Glomerular visceral epithelial cell (primary cell): Measurements from ENCODE around the gene PPL.
"Not testable (repeated sequence)": the region's sequence is repeated elsewhere in the genome, so short reads cannot be mapped to it uniquely, and the experiment has no call there.

Source experiments
- DNase-seq: peaks from one replicate; pipeline ENCODE4 v3.0.0-alpha.2; 2016; ENCODE audit errors: extremely low spot score

The PPL gene

DNA sequence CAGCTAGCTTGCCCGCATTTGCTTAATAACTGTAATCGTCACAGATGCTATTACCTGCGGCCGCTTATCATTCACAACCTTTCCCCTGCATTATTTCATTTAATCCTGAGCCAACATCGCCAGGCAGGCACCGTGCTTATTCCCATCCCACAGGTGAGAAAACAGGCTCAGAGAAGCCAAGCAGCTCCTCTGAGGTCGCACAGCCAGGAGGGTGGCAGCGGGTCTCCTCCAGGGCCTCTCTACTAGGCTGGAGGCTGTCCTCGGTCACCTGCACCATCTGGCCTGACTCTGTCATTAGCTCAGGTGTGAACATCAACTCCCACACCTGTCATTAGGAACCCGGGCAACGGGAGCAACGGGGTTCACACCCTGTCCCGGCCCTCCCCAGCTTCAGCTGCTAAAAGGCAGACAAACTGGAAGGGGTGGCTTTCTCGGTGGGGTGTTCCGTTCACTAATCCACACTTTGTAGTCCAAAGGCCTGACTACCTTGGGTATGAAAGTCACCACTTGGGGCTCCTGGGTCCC lies 3.0 kb downstream of the PPL start:
- no peak for DNase-seq

DNA sequence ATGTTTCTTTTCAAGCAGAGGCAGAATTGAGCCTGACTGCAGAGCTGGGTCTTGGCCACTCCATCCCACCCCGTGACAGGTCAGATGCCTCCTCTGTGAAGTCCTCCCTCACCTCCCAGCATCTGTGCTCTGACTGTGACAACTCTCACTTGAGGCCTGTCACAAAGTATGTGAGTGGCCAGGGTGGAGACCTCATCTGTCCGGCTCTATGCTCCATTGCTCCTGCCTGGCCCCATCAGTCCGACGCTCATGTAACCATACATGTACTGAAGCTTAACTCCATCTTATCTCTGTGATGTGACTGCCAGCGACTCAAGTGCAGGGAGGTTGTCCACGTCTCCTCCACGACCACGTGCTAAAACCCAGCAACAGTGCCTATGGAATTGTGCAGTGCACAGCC lies 3.5 kb downstream of the PPL start:
- no peak for DNase-seq

DNA sequence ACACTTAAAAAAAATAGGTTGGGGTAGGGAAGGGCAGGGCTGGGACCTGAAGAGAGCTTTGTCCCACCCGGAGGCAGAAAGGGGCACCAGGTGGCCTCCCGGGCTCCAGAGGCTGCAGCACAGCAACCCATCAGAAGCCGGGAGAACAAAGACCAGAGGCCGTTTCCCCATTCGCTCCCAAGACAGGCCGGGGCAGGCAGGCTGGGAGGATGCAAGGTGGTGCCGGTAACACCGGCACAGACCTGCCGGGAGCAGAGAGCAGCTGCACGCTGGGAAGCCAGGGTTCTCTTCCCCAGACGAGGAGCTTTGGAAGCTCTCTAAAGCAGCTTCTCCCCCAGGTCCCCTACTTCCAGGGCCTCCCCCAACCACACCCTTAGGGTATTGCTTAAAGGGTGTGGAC lies 5.6 kb downstream of the PPL start:
- no peak for DNase-seq

DNA sequence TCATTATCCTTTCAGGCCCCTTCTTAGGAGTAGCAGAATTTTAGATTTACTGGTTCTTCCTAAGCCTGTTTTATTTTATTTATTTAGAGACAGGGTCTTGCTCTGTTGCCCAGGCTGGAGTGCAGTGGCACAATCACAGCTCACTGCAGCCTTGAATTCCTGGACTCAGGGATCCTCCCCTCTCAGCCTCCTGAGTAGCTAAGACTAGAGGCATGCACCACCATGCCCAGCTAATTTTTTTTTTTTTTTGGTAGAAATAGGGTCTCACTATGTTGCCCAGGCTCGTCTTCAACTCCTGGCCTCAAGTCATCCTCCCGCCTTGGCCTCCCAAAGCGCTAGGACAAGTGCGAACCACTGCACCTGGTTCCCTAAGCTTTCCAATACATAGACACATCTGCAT lies 7.3 kb downstream of the PPL start:
- not testable (repeated sequence) for DNase-seq

DNA sequence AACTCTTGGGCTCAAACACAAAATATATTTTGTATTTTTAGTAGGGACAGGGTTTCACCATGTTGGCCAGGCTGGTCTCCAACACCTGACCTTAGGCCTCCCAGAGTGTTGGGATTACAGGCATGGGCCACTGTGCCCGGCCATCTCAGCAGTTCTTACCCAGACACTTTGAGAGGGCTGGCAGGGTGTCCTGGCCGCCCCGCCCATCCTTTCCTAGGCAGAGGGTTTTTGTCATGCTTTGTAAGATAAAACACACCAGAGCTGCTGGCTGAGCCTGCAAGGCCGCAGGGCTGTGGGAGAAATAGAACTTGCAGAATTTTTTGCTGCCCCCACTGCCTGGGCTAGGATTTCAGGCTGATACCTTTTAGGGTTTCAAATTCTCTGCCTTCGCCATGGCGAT lies 8.7 kb downstream of the PPL start:
- no peak for DNase-seq

DNA sequence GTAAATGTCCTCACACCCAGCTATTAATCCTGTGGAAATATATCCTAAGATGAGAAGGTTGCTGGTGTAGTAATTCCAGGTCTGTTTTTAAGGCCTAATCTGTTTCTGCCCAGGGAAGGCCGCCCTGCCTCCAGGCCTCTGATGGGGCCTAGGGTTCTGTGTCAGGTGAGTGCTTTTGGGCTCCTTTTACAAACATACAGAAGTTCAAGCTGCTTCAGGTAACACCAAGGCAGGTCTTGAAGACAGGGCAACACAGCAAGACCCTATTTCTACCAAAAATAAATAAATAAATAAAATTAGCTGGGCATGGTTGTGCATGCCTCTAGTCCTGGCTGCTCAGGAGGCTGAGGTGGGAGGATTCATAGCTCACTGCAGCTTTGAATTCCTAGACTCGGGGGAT lies 9.3 kb downstream of the PPL start:
- no peak for DNase-seq

DNA sequence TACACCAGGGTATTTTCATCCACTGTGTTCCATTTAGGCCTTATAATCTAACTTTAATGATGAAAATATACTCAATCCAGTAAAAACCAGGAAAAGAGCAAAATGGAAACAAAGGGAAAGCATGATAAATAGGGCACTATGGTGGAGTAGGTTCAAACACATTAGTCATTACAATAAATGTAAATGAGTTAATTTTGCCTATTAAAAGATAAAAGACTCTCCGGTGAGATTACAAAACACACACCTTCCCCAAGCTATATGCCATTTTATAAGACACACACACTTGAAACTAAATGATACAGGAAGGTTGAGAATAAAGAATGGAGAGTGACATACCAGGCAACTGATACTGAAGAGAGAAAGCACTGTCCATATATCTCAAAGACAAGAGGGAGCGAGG lies 10.0 kb downstream of the PPL start:
- no peak for DNase-seq

DNA sequence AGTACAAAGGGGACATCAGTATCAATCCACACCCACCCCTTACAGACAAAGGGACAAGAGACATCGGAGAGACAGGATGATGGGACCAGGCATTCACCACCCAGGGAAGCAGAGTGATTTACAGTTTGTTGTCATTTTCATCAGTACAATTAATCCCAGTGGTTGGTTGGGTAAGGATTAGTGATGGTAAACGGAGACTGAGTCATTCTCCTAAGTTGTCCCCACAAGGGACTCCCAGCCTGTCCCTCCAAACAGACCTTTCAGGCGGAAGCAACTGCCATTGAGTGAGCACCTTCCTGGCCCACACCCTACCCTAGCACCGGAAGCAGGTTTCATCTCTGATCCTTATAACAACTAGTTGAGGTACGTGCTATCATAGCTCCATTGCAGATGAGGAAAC lies 11.2 kb downstream of the PPL start:
- DNase-seq: no peak

DNA sequence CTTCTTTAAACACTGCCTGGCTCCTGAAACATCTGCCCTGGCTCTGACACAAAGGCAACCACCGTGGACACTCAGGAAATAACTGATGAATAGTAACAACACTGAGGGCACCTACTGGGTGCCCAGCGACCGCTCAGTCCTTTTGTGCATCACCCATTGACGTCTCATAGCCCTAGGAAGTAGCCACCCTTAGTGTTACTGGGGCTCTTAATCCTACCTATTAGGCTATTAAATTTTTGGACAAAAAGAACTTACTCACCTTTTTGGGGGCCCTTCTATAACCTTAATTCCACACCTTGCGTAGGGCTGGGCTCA lies 11.7 kb downstream of the PPL start:
- no peak for DNase-seq

DNA sequence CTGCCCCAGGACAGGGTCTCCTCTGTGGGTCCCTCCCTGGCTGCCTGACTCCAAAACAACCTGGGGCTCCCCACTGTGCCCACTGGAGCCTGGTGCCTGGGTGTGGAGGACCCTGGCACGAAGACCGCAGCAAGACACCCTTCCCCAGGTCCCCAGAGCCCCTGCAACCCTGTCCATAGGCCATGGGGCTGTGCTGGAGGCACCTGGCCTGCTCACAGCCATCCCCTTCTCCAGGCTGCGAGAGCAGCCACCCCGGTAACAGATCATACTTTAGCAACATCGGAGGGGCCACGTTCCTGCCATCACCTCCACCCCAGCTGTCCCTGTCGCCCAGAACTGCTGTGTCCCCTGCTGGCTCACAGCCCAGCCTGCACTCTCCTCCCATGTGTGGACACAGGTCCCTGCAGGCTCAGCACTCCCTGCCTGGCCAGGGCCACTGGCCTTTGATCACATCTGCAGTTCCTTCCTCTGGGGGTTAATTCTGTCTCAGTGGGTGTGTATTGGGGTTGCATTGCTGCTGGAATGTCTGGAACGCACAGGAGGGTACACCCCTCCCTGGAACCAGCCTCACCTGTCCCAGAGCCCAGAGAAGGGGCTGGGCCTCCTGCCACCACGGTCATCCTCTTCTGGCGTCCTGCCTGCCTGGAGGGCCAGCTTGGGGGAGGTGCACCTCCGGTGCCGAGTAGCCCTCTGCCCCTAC lies 12.2 kb downstream of the PPL start:
- DNase-seq: no peak

DNA sequence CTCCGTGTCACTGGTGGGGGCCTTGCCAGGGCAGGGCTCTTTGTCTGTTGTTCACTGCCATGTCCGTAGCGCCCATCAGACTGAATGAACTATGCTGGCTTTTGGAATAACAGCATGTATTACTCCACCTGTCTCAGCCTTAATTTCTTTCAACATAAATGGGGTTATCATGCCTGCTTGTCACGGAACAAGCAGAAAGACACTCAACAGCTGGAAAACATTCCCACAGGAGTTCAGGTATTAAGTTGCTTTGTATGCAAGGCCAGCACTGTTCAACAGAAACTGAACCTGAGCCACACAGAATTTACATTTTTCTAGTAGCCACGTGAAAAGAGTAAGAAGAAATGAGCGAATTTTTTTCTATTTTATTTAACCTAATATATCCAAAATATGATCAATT lies 13.1 kb downstream of the PPL start:
- DNase-seq: no peak

DNA sequence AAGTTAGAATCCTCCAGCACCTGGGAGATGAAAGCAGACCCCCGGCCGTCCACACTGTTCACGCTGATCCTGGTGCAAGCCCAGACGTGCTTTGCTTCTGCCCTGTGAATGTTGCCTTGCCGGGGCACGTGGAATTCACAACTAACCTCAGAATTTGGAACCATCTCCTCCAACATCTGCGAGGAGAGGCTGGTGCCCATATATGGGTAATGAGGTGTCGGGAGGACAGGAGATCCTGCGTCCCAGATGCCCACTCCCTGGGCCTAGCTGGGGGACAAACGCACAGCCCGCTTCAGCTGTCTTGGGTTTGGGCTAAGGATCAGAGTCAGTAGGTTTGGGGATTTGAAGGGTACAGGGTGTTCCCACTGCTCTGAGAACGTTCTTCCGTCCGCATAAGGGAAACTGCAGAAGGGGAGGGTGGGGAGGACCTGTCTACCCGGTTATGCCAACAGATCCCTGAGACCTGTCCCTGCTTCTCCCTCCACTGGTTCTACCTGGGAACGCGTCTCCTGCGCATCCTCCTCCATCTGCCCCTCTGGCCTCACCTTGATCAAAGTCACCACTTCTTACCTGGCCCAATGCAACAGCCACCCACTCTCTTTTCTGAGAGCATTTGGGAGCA lies 14.1 kb downstream of the PPL start:
- no peak for DNase-seq

DNA sequence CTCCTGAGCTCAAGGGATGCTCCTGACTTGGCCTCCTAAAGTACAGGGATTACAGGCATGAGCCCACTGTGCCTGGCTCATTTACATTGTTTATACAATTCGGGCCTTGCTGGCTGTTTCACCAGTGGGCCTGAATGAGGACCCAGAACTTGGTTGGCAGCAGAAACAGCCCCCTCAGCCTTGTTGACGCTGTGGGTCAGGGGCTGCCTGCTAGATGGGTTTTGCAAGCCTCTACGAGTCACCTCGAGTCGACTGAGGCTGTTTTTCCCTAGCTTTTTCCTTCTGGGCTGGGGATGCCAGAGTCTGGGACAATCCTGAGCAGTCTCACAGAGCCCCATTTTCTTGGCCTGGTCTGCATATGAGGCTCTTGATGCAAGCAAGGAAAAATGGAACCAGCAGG lies 16.1 kb downstream of the PPL start:
- DNase-seq: no peak

DNA sequence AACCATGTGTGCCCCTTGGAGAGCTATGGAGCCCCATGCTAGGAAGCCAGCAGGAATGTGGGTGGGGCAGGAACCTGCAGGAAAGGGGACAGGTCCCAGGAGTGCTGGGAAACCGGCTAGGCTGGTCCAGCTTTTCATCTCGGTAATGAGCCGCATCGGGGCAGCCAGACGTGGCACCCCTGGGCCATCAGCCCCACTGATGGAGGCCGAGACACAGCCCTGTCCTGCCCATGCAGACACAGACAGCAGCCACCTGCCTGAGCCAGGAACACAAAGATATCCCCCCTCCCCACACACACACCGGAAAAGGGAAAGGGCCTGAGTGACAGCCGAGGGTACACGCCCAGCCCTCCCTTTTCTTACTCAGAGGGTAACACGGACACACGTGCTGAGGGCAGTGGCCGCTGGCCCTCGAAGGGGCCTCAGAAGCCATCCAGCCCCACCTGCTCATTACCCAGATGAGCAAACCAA lies 18.1 kb downstream of the PPL start:
- no peak for DNase-seq

DNA sequence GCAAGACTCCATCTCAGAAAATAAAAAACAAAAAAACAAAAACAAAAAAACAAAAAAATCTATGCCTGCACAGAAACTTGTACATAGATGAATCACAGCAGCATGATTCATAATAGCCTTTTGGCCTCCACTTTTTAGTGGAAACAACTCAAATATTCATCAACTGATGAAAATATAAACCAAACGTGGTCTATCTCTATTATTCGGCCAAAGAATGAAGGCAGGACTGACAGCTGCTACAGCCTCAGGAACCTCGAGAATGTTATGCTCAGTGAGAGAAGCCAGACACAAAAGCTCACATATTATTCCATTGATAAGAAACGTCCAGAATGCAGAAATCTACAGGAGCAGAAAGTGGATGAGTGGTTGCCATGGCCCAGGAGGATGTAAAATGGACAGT lies 19.8 kb downstream of the PPL start:
- no peak for DNase-seq

DNA sequence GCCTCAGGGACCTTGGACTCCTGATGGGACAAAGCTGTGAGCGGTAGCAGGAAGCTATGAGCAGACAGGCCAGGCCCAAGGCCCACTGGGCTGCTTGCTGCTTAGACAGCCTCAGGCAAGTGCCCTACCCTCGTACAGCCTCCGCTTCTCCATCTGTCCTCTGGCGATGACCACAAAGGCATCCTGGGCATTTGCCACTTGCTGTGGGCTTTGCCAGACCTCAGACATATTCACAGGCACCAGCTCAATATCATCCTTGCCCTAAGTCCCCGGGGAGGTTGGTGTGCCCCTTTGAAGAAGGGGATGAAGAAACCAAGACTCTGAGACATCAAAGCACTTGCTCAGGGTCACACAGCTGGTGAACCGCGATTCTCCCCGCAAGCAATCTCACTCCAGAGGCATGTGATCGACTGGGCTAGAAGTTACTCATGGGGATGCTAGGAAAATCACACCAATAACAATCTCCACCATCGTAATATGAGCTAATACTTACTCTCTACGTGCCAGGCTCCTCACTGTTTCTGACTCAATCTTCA lies 21.7 kb downstream of the PPL start:
- DNase-seq: peak; percentile 81

DNA sequence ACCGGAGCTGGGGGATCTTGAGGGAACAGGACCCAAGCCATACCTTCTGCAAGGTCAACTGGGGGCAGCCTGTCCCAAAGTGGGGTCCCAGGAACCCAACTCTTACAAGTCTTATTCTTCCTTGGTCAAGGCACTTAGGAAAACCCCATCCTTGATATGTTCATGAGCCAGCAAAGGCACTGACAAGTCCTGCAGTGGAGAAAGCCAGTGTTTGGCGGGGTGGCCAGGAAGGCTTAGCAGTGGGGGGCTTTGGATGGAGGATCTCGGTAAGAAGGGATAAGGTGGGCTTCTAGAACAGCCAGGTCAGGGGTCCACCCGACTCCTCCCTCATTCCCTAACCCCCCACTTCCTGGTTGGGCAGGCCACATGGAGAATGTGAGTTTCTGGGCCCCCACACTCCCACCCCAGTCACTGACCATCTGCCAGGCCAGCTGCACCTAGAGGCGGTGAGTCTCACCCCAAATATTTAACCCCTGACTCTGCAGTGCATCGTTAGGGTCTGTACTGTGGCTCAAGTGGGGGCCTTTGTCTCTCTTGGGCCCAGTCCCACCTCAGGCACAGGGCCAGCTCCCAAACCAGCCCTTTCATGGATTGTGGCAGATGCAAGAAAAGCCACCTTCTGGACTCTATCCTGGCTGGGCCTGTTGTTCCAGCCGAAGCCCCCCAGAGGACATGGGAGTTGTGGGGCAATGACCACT lies 22.3 kb downstream of the PPL start:
- DNase-seq: no peak

DNA sequence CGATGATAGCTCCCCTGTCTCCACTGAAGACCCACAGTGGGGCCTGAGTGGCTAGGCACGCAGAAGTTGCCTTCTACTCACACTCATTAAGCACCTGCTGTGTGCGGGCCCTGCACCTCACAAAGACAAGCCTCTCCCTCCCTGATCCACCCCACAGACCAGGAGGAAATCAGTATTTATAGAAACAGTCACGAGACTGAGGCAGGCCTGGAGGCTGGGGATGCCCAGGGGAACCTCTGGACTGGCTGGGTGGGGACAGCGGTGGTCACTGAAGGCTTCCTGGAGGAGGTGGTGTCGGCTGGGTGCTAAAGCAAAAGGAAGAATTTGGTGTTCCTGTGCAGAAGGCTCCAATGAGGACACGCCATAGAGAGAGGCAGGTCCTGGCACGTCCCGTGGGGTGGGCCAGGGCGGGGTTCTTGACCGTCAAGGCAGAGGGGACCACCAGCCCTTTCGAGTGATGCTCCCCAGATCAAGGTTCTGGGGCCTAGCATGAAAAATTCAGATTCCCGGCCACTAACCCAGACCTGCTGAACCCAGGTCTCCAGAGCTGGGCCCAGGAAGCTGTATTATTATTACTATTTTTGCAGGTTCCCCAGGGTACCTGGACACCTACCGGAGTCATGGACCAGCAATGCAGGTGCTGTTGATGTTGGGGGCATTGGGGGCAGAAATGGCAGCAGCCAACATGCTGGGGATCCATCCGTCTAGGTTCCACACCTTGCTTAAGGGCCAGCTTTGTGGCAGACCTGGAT lies 23.0 kb downstream of the PPL start:
- DNase-seq: no peak

DNA sequence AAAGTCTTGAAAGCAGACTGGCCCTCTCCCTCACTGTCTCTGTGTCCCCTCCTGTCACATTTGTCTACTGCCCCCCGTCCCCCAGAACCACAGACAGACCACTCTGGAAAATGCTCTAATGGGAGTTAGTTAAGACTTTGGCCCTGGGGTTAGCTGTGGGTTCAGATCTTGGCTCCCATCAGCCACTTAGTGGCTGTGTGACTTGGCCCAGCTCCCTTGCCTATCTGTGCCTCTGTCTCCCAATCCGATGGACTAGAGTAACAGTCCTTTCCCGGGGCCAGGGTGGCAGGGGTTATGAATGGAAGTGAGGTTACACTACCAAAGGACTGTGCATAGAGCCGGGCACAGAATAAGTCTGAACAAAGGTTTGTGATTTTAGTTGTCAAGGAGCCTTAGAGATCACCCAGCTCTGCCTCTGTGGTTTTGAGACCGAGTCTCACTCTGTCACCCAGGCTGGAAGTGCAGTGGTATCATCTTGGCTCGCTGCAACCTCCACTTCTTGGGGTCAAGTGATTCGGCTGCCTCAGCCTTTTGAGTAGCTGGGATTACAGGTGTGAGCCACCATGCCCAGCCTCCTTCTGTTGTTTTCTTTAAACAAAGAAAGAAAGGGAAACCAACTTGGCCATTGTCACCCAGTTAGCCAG lies 23.7 kb downstream of the PPL start:
- no peak for DNase-seq

DNA sequence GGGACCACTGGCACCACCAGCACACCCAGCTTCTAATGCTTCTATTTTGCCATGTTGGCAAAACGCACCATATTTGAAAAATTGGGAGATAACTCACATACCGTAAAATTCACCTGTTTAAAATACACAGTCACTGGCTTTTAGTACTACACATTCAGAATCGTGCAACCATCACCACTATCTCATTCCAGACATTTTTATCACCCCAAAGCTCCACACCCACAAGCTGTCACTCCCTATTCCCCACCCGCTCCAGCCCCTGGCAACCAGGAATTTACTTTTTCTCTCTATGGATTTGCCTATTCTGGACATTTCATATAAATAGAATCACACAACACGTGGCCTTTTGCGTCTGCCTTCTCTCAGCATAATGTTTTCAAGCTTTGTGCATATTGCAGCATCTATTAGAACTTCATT lies 25.0 kb downstream of the PPL start:
- no peak for DNase-seq

DNA sequence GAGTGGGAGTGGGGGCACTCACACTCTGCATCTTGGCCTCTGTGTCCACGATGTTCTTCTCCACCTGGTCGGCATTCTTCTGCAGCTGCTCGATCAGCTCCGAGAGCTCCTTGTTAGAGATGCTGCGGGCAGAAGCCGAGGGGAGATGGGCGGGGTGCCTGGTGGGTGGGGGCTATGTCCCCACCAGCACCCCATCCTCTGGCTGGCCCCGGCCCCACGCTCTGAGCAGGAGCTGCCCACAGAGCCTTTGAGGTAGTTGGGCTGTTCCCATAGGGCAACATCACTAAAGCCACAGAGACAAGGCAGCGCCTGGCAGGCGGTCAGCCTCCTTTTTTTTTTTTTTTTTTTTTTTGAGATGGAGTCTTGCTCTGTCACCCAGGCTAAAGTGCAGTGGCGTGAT lies 26.1 kb downstream of the PPL start:
- no peak for DNase-seq

DNA sequence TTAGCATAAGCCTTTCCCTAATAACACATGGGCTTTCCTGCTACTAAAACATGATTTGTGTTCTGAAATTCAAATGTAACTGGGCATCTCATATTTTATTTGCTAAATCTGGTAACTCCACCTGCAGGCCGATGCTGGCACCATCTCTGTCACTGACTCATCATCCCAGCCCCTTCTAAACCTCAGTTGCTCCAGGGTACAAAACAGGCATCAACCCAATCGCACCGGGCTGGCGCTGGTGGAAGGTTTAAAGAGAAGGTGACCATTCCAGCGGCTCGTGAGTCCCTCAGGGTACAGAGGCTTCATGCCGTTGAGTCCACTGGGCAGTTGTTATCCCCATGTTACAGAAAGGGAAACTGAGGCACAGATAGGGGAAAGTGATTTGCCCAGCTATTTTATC lies 27.1 kb downstream of the PPL start:
- DNase-seq: no peak
